RWPE2 (cell line): ENCODE data around the gene DMAP1.

ENCODE experiments used
- ATAC-seq: fragments of 200-7000 bp; cut with Tn5 transposase; 3 replicates; pipeline ENCODE4 v1.9.1; 2021; ENCODE audit warnings: low read depth
- DNase-seq: peaks from one replicate; pipeline ENCODE4 v3.0.0-alpha.2; 2020; ENCODE audit warnings: low spot score
- H3K27ac ChIP-seq: fragments of 450-650 bp; 2 replicates; pipeline ENCODE4 v1.5.1; 2017; ENCODE audit warnings: mild to moderate bottlenecking; ENCODE audit not compliant: poor library complexity, severe bottlenecking
- H3K27me3 ChIP-seq: fragments of 250-450 bp; sonication (Bioruptor Pico); 2 replicates; pipeline ENCODE4 v1.5.1; 2021; ENCODE audit warnings: mild to moderate bottlenecking, moderate library complexity; ENCODE audit not compliant: insufficient read depth, poor library complexity, severe bottlenecking
- H3K36me3 ChIP-seq: fragments of 250-450 bp; sonication (Bioruptor Pico); 2 replicates; pipeline ENCODE4 v1.5.1; 2020; ENCODE audit warnings: low read depth, mild to moderate bottlenecking, moderate library complexity
- H3K4me1 ChIP-seq: fragments of 250-450 bp; sonication (Bioruptor Pico); 2 replicates; pipeline ENCODE4 v1.5.1; 2021; ENCODE audit warnings: mild to moderate bottlenecking, moderate library complexity; ENCODE audit not compliant: insufficient read depth, poor library complexity, severe bottlenecking
- H3K4me3 ChIP-seq: fragments of 250-450 bp; sonication (Bioruptor Pico); 2 replicates; pipeline ENCODE4 v1.5.1; 2021; ENCODE audit warnings: mild to moderate bottlenecking, moderate library complexity; ENCODE audit not compliant: severe bottlenecking
- H3K9me3 ChIP-seq: fragments of 250-450 bp; sonication (Bioruptor Pico); 2 replicates; pipeline ENCODE4 v1.5.1; 2021; ENCODE audit warnings: mild to moderate bottlenecking, moderate library complexity; ENCODE audit not compliant: severe bottlenecking
- CTCF ChIP-seq: fragments of 450-650 bp; IDR thresholded peaks from one replicate; pipeline ENCODE4 v1.5.1; 2017; ENCODE audit warnings: mild to moderate bottlenecking, moderate library complexity; ENCODE audit not compliant: poor library complexity, severe bottlenecking

DMAP1 gene

GRCh38 chr1:44262816-44263567 is 49.7 kb downstream of the DMAP1 start:
- Histone ChIP-seq H3K9me3 (no peaks in the 10 kb centered on the region), H3K27ac (no peak overlapping the region), H3K4me1 (no peaks in the 10 kb centered on the region), H3K36me3 (no peaks in the 10 kb centered on the region), H3K4me3 (no peak overlapping the region), H3K27me3 (no peaks in the 10 kb centered on the region)
- ATAC-seq, result no peak
- DNase-seq, result no peak
- no peak for TF ChIP-seq CTCF

- ATAC-seq (no peak), DNase-seq (no peak)
- no peaks in the 10 kb centered on the region for H3K27me3 ChIP-seq
- no peak overlapping the region for H3K4me3 ChIP-seq
- TF ChIP-seq CTCF, result no peak
- H3K27ac ChIP-seq, result no peak overlapping the region
- H3K9me3 ChIP-seq, result no peaks in the 10 kb centered on the region
- H3K4me1 ChIP-seq, result no peaks in the 10 kb centered on the region
- H3K36me3 ChIP-seq, result no peaks in the 10 kb centered on the region
Measured at GRCh38 chr1:44263568-44264450, 50.5 kb downstream of the DMAP1 start.

- Histone ChIP-seq H3K4me1 (no peaks in the 10 kb centered on the region), H3K9me3 (no peaks in the 10 kb centered on the region), H3K27me3 (no peaks in the 10 kb centered on the region), H3K4me3 (no peak overlapping the region), H3K36me3 (no peaks in the 10 kb centered on the region), H3K27ac (no peak overlapping the region)
- no peak for TF ChIP-seq CTCF
- ATAC-seq, result no peak
- no peak for DNase-seq
Measured at GRCh38 chr1:44264451-44264771, 51.1 kb downstream of the DMAP1 start.

GRCh38 chr1:44265656-44266358 is 52.5 kb downstream of the DMAP1 start:
- Histone ChIP-seq H3K4me1 (no peaks in the 10 kb centered on the region), H3K27ac (no peak overlapping the region), H3K36me3 (no peaks in the 10 kb centered on the region), H3K9me3 (no peaks in the 10 kb centered on the region), H3K27me3 (no peaks in the 10 kb centered on the region), H3K4me3 (no peak overlapping the region)
- no peak for TF ChIP-seq CTCF
- ATAC-seq (no peak), DNase-seq (no peak)
